Tongue (tissue), 2 donors: ENCODE measurements around the gene NUP210. TPM values are rescaled to one million over a fixed set of nuclear protein-coding genes. Genes with fewer than 3 reads are reported as not detected.
A peak's percentile ranks its signal among the peaks of the same experiment; 100 is the strongest.

Source experiments
- DNase-seq: peaks from one replicate; pipeline ENCODE4 v3.0.0-alpha.2; 2015
- total RNA-seq: library from RNA; depleted of rRNA; stranded (reverse); fragments of >200 nt; gene quantifications from one replicate; pipeline ENCODE4 v1.2.3, GENCODE V29; 2014

NUP210 gene
- total RNA-seq, 1 donor from 2014 or later = 13.6 TPM

- no peak for DNase-seq
Measured at GRCh38 chr3:13348100-13348499, 72.0 kb downstream of the NUP210 start.

DNA sequence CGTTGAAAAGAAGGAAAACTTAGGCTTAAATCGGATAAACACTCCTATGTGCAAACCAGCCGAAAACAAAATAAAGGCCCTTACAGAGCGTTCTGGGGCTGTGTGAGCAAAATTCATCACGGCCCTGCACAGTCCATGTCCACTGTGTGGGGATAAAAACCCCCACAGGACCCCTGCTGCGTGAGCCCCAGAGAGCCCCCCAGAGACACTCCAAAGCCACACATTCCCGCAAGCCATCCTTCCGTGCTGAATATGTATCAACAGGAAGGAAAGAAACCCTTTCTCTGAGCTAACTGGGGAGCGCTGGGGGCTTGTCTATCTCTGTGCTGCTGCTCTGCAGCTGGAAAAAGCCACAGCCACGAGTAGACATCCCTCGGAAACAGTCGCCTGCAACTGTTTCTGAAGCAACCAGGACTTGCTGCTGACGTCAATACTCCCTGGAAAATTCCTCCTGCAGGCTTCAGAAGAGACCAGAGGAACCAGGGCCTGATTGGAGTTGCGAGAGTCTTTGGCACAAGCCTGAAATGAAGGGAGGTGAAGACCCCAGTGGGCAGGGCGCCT is 72.7 kb downstream of the NUP210 start:
- DNase-seq = peak; percentile 53

DNA sequence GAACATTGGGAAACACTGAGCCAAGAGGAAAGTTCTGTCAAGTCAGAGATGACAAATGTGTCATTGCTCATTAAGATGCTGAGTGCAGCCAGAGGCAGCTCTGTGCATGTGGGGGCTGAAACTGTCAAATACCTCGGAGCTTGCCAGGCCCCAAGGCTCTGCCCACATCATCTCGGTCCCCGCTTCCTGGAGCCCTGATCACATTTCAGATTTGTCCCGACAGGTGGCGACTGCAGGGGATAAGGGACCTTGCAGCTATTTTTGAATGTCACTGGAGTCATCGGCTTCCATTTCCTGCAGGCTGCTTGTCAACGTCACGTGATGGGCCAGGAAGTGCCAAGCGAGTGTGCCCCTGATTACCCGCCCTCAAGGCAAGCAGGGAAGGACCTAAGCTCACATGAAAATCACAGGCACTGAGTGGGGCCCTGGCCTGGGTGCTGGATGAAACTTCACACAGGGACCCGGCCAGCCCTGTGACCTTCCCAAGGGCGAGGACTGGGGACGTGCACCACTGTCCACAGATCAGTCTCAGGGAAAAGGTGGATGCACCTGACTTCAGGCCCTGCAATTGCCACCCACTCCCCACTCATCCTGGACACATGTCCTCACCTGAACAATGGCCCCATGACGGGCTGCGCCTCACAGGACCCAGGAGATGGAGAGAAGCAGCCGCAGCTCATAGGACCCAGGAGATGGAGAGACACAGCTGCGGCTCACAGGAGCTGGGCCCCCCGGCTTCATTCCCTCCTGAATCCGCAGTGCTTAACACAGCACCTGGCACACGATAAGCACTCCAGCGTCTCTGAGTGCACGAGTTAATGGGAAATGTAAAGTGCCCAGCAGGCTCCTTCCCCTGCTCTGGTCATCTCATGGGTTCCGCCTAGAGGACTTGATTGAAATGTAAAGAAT is 73.4 kb downstream of the NUP210 start:
- peak; percentile 74 for DNase-seq

DNA sequence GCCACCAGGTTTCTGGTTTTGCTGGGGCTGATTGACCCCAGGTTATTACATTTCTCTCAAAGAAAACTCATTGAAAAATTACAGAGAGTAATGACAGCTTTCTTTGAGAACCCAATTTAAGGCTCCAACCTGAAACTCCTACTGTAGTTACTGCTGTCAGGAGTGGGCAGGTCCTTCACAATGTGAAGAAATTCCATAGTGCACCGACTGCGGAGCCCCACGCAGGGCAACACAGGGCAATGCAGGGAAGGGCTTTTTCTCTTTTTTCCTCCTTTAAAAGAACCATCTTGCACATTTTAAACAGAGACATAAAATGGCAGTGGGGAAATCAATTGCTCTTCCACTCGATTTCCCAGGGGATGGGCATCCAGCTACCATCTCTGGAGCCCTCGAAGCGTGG is 74.3 kb downstream of the NUP210 start:
- DNase-seq = no peak

- DNase-seq = no peak
Measured at GRCh38 chr3:13345284-13345683, 74.8 kb downstream of the NUP210 start.

DNA sequence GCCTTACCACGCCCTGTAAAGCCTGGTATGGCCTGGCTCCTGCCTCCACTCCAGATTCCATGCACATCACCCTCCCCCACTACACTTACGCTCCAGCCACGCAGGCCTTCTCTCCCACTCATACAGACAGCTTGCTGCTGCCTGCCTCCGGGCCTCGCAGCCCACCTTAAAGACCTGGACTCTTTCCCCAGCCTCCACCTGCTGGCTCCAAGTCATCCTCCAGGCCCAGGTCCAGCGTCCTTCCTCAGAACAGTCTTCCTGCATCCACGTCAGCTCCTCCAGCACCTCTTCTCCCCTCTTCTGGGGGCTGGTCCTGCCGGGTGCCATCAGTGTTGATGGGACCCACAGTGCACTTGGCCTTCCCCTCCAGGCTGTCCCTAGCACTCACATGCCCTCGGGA is 75.5 kb downstream of the NUP210 start:
- DNase-seq = no peak

DNA sequence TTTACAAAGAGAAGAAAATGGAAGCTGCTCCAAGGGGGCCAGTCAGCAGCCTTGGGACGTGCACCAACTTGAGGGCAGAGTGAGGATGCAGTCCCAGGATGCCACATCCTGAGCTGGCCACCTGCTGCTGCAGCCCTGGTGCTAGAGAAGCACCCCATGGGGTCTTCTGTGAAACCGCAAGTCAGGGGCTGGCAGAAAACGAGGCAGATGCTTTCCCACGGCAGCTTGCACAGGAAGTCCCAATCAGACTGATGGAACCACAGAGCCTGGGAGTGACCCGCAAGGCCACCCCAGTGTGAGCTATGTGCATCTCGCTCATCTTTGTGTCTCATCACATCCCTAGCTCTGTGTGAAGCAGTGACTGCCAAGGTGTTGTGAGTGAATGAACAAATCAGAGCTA is 76.5 kb downstream of the NUP210 start:
- no peak for DNase-seq

DNA sequence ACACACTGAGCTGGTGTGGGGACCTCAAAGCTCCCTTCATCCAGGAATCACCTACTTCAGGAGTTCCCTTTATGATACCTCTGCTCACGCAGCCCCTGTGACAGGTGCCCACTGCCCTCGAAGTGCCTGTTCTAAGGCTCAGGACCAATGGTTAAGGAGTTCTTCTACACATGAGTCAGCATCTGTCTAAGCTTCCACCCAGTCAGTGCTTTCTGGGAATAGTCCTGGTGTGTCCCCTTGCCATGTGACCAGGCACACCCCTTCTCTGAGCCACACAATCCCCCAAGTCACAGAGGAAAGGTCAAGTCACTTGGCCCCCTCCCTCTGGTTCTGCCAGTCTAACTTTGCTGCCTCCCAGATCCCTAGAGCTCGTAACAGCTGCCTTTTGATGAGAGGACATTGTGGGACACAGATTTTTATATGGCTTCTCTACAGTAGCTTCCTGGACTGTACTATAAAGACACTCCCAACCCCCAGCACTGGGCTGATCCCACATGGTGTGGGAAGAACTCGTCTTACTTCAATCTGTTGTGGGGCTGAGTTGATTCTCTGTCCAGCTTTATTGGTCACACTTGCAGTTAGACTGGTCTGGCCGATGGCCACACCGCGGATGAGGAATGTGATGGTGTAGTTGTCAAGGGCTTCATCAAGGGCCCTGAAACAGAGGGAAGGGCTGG is 78.8 kb downstream of the NUP210 start:
- no peak for DNase-seq

- no peak for DNase-seq
Measured at GRCh38 chr3:13339833-13340232, 80.3 kb downstream of the NUP210 start.

DNA sequence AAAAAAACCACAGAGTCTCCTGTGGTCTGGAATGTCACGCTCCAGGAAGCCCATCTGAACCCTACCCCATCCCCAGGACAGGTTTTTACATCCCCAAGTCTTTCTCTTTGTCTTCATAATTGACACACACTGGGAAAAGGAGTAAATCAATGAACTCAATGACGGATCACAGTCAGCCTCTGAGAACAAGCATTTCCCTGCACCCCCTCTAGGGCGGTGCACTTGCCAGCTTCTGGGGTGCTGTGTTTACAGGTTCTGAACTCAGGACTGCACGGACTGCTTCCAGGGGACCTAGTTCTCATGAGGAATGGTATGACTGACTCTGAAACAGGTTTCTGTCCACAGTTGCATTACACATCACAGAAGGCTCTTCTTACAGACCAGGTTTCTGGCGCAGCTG is 81.1 kb downstream of the NUP210 start:
- no peak for DNase-seq

DNA sequence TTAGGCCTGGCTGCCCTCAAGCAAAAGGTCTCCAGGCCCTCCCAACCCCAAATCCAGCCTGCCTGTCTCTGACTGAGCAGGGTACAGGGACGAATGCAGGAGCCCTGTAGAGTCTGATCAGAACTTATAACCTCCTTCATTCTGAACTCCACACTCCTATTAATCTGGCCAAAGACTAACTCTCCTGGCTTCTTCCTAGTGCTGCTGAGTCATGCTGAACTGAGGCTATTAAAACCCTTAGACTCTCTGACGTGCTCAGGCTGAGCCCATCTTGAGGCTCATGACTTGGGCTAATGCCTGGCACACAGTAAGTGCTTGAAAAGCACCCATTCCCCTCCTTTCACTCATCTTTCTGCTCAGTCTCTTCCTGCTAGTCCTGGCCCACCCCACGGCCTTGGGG is 81.9 kb downstream of the NUP210 start:
- DNase-seq = no peak

- DNase-seq = no peak
Measured at GRCh38 chr3:13336592-13336991, 83.5 kb downstream of the NUP210 start.

DNA sequence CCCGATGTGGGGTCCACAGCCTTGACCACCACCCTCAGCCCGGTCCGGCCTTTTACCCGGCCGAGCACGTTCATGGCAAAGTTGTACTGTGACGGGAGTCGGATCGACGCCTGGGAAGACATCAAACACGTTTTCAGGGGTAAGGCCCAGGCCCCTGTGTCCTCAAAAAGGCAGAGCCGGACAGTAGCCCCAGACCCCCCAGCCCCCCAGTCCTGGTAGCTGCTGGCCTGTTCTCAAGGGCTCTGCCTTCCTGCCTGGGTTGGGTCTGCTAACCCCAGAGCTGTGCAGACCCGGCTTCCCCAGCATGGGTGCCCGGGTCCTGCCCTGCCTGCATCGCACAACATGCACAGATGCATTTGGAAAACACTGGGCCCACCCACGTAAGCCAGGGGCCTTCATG is 84.6 kb downstream of the NUP210 start:
- DNase-seq = no peak

DNA sequence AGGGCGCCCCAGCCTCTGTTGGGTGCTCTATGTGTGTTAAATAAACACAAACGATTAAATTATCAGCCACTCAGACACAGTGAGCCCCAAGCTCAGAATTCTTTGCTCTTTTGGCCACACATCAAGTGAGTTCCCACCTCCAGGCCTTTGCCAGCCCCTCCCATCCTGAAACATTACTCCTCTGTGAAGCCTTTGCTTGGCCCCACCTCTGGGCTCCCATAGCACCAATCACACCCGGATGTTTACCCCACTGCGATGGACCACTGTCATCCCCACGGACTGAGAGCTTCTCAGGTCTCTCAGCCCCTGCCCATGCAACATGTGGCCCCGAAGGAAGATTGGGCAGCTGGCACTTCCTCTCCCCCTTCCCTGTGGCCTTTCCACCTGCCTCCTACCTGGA is 85.1 kb downstream of the NUP210 start:
- DNase-seq = no peak

DNA sequence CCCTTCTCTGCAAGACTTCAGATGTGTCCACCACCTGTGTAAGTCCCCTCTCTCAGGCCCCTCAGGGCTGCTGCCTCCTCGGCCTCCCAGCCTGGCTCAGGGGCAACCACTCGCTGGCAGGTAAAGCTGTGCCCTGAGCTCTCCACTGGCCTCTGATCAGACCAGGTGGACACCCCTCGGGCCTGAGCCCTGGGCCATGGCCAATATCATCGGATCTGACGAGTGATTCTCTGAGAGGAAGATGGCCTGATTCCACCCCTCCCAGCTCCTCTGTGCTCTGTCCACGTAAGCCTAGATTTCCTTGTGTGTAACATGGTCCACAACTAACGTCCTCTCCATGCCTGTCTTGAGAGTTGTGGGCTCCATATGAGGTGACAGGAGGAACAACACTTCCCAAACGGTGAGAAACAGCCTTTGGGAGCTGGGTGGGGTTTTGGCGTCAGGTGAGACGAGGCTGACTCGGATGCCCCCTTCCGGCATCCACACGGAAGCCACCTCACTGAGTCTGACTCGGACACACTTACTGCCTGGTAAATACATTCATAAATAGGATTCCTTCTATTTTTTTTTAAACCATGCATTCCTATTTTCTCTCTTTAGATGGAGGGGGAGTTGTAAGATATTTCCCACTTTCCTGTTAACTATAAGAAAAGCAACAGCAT is 86.8 kb downstream of the NUP210 start:
- no peak for DNase-seq

GRCh38 chr3:13332740-13333139 is 87.4 kb downstream of the NUP210 start:
- DNase-seq = no peak

DNA sequence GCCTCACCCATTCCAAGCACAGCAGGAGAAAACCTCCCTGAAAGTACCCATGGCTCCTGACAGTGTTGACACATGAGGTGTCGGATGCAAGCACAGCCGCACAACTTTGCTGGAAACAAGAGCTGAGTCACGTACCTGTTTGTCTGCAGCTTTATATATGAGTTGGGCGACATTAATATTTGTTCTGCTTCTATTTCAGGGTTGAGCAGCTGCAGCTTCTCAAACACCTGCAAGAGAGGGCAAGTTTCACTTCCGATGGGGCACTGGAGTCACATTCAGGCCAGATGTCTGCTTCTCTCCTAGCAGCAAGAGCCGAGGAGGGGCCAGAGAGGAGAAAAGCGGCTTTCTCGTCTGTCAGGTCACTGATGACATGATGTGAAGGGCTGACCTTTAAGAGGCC is 88.0 kb downstream of the NUP210 start:
- DNase-seq = peak; percentile 63

- DNase-seq = no peak
Measured at GRCh38 chr3:13329746-13330145, 90.4 kb downstream of the NUP210 start.

DNA sequence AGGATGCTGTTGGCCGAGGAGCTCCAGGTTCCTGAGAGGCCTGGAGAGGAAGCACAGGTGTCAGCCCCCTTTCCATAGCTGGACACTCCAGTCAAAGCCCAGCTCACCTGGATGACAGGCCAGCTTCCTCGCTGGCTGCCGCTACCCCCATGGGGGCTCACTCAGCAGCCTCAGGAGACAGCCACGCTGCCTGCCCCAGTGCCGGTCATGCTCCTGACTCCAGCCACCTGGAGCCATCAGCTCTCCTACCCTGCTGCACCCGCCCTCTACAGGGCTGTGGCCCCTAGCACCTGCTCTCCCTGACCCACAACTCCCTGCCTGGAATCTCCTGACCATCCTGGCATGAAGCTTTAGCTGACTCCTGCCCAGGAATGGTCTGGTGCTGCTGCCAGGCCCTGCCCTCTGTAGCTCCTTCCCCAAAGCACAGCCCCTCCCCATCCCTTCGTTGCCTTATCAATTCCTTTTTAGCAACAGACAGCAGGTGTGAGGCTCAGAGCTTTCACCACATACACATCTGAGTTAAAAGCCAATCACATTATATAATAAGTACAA is 94.2 kb downstream of the NUP210 start:
- DNase-seq = no peak

DNA sequence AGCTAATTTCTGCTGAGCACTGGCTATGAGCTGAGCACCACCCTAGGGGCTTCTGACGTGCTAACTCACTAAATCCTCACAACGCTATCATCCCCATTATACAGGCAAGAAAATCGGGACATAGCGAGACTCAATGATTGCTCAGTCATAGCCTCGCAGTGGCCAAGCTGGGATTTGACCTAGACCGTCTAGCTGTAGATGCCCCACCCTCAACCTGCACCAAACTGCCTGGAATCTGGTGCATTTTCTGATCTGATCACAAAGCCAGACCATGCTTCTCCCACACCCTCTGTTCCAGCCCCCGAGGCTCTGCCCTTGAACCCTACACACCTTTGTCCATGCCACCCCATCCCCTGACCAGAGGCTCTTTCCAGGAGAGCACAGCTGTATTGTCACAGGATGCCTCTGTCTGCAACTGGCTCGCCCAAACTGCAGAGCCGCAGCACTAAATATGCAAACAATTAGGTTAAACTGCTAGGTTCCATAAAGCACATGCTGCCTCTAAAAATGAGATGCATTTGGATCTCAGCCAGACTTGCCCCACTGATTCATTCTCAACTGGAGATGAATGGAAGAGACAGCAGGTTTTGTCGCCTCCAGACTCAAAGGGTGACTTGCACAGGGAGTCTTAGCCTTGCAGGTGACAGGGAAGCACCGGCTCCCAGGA is 95.2 kb downstream of the NUP210 start:
- no peak for DNase-seq

GRCh38 chr3:13323822-13324221 is 96.3 kb downstream of the NUP210 start:
- DNase-seq = no peak

GRCh38 chr3:13322324-13322723 is 97.8 kb downstream of the NUP210 start:
- peak; percentile 54 for DNase-seq
